HCT116 (cell line): Measurements from ENCODE around the gene KCNV2.

Experiments
- CEBPB ChIP-seq: IDR thresholded peaks from 2 replicates; pipeline ENCODE4 v1.6.1; 2012; ENCODE audit warnings: low read depth
- CTCF ChIP-seq, 3 experiments: fragments of 200-600 bp in 1 of 3; sonication (generic) in 1 of 3; IDR thresholded peaks in 2 of 3; conservative IDR thresholded peaks in 1 of 3; 2 replicates each; pipeline ENCODE4 v1.5.1; 2012 to 2017; ENCODE audit warnings: low read depth in 2 of 3, low read length in 2 of 3, antibody characterized with exemption in 1 of 3, borderline replicate concordance in 1 of 3, control low read depth in 1 of 3, mild to moderate bottlenecking in 1 of 3, mixed read lengths in 1 of 3, mixed run types in 1 of 3, moderate library complexity in 1 of 3; ENCODE audit not compliant: insufficient read depth in 1 of 3
- EGR1 ChIP-seq: IDR thresholded peaks from 2 replicates; pipeline ENCODE4 v1.6.1; 2012; ENCODE audit warnings: low read depth
- EZH2phosphoT487 ChIP-seq: fragments of 200-600 bp; IDR thresholded peaks from 2 replicates; pipeline ENCODE4 v1.6.1; 2018; ENCODE audit warnings: antibody characterized with exemption, borderline replicate concordance
- MAX ChIP-seq: IDR thresholded peaks from 2 replicates; pipeline ENCODE4 v1.6.1; 2012
- POLR2AphosphoS5 ChIP-seq: IDR thresholded peaks from 2 replicates; pipeline ENCODE4 v1.6.1; 2011; ENCODE audit warnings: mild to moderate bottlenecking, low read depth, low read length, moderate library complexity
- REST ChIP-seq: IDR thresholded peaks from 2 replicates; pipeline ENCODE4 v1.6.1; 2012; ENCODE audit warnings: low read depth
- SIN3A ChIP-seq: IDR thresholded peaks from 2 replicates; pipeline ENCODE4 v1.6.1; 2012; ENCODE audit warnings: low read depth
- TCF7L2 ChIP-seq: IDR thresholded peaks from 2 replicates; pipeline ENCODE4 v1.7.0; 2011; ENCODE audit warnings: borderline replicate concordance, inconsistent platforms; ENCODE audit not compliant: insufficient read depth, insufficient read length; ENCODE audit errors: extremely low read depth
- YY1 ChIP-seq: IDR thresholded peaks from 2 replicates; pipeline ENCODE4 v1.6.1; 2011; ENCODE audit warnings: low read length, low read depth, moderate library complexity, mild to moderate bottlenecking; ENCODE audit not compliant: insufficient replicate concordance; ENCODE audit errors: extremely low read depth
- ZFX ChIP-seq: fragments of 450-650 bp; IDR thresholded peaks from 2 replicates; pipeline ENCODE4 v1.6.1; 2017

GRCh38 chr9:2730971-2731370, 13.7 kb downstream of the KCNV2 start:
- TF ChIP-seq CTCF (IDR thresholded peaks at IDR 0.05 in 2 of 3, conservative IDR thresholded peaks at IDR 0.05 in 1 of 3; ENCODE audit: borderline replicate concordance in 1 of 3, insufficient read depth in 1 of 3, low read depth in 2 of 3, low read length in 2 of 3) (no peak), TCF7L2 (no peak), REST (no peak), SIN3A (no peak), EGR1 (no peak), MAX (no peak), EZH2phosphoT487 (no peak), YY1 (no peak), POLR2AphosphoS5 (no peak), CEBPB (no peak), ZFX (no peak)
